Immature natural killer cell (primary cell): ENCODE results near the gene BLCAP. TPM values are rescaled to one million over a fixed set of nuclear protein-coding genes. Genes with fewer than 3 reads are reported as not detected.

ENCODE experiments used
- DNase-seq, 3 donors: peaks; one replicate each; pipeline ENCODE4 v3.0.0; 2022; ENCODE audit warnings: mixed read lengths in 1 of 3
- H3K27ac Mint-ChIP-seq, 6 donors: one replicate each; pipeline ENCODE4 v1.8.0; 2020; ENCODE audit warnings: mixed read lengths in 6 of 6, mild to moderate bottlenecking in 5 of 6, inconsistent platforms in 4 of 6, moderate library complexity in 3 of 6
- H3K27me3 Mint-ChIP-seq, 3 donors: one replicate each; pipeline ENCODE4 v1.8.0; 2020 to 2021; ENCODE audit warnings: low read depth in 3 of 3, mild to moderate bottlenecking in 3 of 3, mixed read lengths in 3 of 3, moderate library complexity in 3 of 3, inconsistent platforms in 1 of 3
- H3K36me3 Mint-ChIP-seq, 3 donors: one replicate each; pipeline ENCODE4 v1.8.0; 2020; ENCODE audit warnings: mixed read lengths in 3 of 3, inconsistent platforms in 2 of 3, mild to moderate bottlenecking in 2 of 3
- H3K4me1 Mint-ChIP-seq, 2 donors: one replicate each; pipeline ENCODE4 v1.8.0; 2020; ENCODE audit warnings: inconsistent platforms in 2 of 2, mild to moderate bottlenecking in 2 of 2, mixed read lengths in 2 of 2, moderate library complexity in 1 of 2
- H3K4me3 Mint-ChIP-seq, 5 donors: one replicate each; pipeline ENCODE4 v1.8.0; 2020; ENCODE audit warnings: mild to moderate bottlenecking in 5 of 5, mixed read lengths in 5 of 5, inconsistent platforms in 3 of 5, moderate library complexity in 3 of 5
- H3K9me3 Mint-ChIP-seq, 6 donors: one replicate each; pipeline ENCODE4 v1.8.0; 2020; ENCODE audit warnings: mild to moderate bottlenecking in 6 of 6, mixed read lengths in 6 of 6, inconsistent platforms in 4 of 6, moderate library complexity in 3 of 6
- polyA plus RNA-seq, 3 donors: library from polyadenylated mRNA; unstranded; fragments of 300-500 nt; fragmentation: Illumina TruSeq; gene quantifications; one replicate each; pipeline ENCODE4 v1.2.3, GENCODE V29; 2021

BLCAP gene
- polyA plus RNA-seq, 3 donors from 2014 or later: 56.1 to 64.9 (median 63.5) TPM

DNA sequence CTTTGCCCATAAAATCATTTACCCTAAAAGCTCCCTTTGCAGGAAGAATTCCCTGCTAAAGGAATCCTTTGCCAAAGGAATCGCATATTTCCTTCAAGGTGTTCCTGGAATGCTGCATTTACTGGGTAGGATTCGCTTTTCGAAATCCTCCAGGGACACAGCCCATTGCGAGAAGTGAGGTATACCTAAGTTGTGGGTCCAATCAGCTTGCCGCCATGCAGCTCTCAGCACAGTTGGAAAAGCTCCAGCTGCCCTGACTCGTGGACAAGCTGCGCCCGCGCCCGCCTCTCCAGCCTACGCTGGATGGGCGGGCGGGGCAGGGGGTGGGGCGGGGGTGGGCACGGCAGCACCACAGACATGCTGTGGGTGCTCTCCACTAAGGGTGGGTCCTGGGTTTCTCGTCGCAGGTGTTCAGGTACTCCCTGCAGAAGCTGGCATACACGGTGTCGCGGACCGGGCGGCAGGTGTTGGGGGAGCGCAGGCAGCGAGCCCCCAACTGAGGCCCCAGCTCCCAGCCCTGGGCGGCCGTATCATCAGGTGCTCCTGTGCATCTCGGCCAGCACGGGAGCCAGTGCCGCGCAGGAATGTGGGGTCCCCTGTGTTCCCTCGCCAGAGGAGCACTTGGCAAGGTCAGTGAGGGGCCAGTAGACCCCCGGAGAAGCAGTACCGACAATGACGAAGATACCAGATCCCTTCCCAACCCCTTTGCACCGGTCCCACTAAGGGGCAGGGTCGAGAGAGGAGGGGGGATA is 5.2 kb downstream of the BLCAP start:
- H3K4me1 Mint-ChIP-seq: peaks cover 69 to 81% of the 10 kb centered on the region in 2 donors
- peaks cover 4 to 5% (median 5%) of the 10 kb centered on the region in 3 donors for H3K36me3 Mint-ChIP-seq
- no peak for DNase-seq
- peaks cover 0 to 1% (median 0%) of the 10 kb centered on the region in 6 donors for H3K9me3 Mint-ChIP-seq
- peaks cover 0 to 7% (median 2%) of the 10 kb centered on the region in 3 donors for H3K27me3 Mint-ChIP-seq
- no peak overlapping the region for H3K4me3 Mint-ChIP-seq
- no peak overlapping the region for H3K27ac Mint-ChIP-seq

DNA sequence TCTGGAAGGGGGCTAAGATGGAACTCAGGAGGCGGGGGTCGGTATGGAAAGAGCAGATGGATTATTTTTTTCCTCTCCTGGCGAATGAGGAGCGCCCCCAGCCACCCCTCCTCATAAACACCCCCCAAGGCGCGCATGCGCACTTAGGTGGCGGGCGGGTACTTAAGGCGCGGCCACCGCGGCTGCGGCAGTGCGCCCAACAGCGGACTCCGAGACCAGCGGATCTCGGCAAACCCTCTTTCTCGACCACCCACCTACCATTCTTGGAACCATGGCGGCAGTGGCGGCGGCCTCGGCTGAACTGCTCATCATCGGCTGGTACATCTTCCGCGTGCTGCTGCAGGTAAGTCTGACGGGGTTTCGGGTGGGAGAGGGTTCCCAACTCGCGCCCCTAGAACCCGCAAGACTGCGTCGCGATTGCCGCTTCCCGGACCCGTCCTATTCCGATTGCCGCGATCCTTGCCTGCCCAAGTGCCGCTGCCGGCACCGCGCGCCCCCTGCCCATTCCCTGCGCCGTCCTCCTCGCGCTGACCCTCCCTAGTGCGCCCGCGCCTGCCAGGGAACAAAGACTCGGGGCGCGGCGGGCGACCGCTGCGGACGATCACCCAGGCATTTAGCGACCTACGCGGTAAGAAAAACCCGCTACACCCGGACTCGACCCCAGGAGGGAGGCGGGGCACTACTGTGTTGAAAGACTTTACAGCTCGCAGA is 6.5 kb downstream of the BLCAP start, which contains the start of gene NNAT:
Gene NNAT (plus strand): TSS at position 190 of the 711 bp plus-strand sequence. CDS start 82 bp downstream, at position 272.
- peaks cover 0 to 7% (median 2%) of the 10 kb centered on the region in 3 donors for H3K27me3 Mint-ChIP-seq
- H3K4me3 Mint-ChIP-seq: peak within 1 kb of the TSS; percentile 58 to 73 (median 63)
- DNase-seq: no peak
- peaks cover 4 to 8% (median 5%) of the 10 kb centered on the region in 3 donors for H3K36me3 Mint-ChIP-seq
- peaks cover 0 to 1% (median 0%) of the 10 kb centered on the region in 6 donors for H3K9me3 Mint-ChIP-seq
- peaks cover 60 to 78% of the 10 kb centered on the region in 2 donors for H3K4me1 Mint-ChIP-seq
- peak within 1 kb of the TSS in 1 of 6 donors; percentile 24 for H3K27ac Mint-ChIP-seq

DNA sequence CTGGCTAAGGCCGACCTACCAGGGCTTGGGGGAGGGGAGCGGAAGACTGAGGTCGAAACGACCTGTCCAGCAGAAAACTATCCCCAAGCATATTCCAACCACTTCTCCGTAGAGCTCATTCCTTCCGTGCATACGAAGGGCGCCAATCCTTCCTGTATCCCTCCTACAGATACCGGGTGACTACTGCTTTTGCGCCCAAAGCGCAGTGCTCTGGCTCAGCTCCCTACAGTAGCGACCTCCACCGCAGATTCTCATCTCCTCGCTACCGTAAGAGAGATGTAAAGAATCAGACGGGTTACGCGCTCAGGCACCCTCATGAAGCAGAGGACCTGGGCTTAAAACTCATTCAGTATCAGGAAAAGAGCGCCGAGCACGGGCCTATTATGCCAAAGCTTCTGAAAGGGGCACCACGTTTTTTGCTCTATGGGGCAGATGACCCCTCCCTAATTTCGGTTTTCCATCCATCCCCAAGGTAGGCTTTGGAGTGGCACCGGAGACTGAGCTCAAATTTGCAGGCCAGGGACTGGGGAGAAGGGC is 7.2 kb downstream of the BLCAP start:
- Mint-ChIP-seq H3K4me1 (peaks cover 53 to 73% of the 10 kb centered on the region in 2 donors), H3K9me3 (peaks cover 0 to 1% (median 0%) of the 10 kb centered on the region in 6 donors), H3K4me3 (peak overlapping the region; percentile 58 to 73 (median 63)), H3K36me3 (peaks cover 4 to 8% (median 5%) of the 10 kb centered on the region in 3 donors), H3K27ac (no peak overlapping the region), H3K27me3 (peaks cover 0 to 7% (median 2%) of the 10 kb centered on the region in 3 donors)
- no peak for DNase-seq

DNA sequence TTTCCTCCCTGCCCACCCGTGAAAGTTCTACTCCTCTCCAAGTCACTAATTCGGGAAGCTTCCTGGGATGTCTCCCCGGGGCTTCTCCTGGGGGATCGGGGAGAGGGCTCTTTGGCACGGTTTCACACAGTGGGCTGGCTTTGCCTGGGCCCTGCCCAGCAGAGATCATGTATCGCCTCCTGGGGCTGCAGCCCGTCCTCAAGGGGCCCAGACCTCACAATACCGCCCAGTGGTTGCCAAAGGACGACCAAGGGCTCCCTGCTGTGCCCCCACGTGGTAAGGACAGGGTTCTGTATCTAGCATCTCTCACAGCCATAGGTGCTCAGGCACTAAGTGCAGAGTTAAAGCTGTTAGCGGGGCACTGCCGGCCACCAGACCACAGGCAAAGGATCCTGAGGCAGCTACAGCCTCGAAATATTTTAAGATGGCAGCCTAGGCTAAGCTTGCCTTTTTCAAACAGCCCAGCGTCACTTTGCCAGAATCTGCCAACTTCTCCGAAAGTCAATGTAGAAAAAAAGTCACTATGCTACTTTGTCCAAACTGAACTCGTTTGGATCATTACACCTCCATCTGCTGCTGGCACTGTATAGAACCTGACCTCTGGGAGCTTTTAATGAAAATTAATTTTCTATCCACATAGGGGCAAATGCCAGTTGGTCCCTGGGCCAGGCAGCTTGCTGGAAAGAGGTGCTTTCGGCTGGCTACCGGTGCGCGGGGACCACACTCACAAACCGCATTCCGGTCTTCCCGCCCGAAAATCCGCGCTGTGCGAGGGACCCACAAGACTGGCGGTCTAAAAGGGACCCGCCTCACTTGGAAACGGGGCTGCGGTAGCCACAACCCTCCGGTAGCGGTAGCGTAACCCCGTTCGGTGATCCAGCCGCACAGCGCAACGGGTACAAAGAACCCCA is 7.9 kb downstream of the BLCAP start:
- peaks cover 45 to 66% of the 10 kb centered on the region in 2 donors for H3K4me1 Mint-ChIP-seq
- H3K36me3 Mint-ChIP-seq: peaks cover 4 to 8% (median 5%) of the 10 kb centered on the region in 3 donors
- no peak for DNase-seq
- no peak overlapping the region for H3K27ac Mint-ChIP-seq
- peak overlapping the region in 4 of 5 donors; percentile 58 to 73 (median 67) for H3K4me3 Mint-ChIP-seq
- H3K27me3 Mint-ChIP-seq: peaks cover 0 to 7% (median 2%) of the 10 kb centered on the region in 3 donors
- peaks cover 0 to 1% (median 0%) of the 10 kb centered on the region in 6 donors for H3K9me3 Mint-ChIP-seq

DNA sequence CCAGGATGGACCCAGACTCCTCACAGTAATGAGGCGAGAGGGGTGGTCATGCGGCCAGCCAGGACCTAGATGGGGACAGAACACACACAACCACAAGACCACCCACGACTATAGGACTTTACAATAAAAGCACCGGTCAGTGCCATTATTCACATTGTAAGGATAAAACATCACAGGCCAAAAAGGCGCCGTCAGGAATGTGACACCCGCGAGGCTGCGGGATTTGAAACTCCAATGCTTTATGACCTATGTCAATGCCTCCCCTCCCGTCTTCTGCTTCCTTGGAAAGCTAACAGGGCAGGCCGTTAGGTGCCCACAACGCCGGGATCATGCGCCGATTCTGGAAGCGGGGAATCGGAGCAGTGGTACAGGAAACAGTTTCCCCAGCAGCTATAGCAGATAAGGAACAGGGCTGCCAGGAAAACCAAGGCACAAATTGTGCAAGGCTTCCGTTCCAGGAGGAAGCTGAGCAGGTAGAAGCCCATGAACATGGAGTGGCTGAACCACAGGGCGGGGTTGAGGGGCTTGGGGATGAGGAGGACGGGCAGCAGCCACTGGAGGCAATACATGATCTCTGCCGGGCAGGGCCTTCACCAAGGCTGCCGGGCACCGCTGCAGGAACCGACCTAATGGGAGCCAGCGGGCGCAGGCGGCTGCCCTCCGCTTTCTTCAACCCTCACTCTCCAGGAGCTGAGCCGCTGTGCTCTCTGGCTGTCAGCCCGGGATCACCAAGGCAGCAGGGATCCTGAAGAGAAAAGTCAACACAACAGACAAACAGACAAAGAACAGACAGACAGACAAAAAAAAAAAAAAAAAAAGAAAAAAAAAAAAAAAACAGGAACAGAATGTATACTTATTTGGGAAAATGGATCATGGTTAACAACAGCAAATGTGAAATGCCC is 8.8 kb downstream of the BLCAP start:
- Mint-ChIP-seq H3K27ac (no peak overlapping the region), H3K9me3 (peaks cover 0 to 1% (median 0%) of the 10 kb centered on the region in 6 donors), H3K27me3 (peaks cover 0 to 7% (median 2%) of the 10 kb centered on the region in 3 donors), H3K36me3 (peaks cover 4 to 8% (median 5%) of the 10 kb centered on the region in 3 donors), H3K4me3 (no peak overlapping the region), H3K4me1 (peaks cover 36 to 58% of the 10 kb centered on the region in 2 donors)
- no peak for DNase-seq

DNA sequence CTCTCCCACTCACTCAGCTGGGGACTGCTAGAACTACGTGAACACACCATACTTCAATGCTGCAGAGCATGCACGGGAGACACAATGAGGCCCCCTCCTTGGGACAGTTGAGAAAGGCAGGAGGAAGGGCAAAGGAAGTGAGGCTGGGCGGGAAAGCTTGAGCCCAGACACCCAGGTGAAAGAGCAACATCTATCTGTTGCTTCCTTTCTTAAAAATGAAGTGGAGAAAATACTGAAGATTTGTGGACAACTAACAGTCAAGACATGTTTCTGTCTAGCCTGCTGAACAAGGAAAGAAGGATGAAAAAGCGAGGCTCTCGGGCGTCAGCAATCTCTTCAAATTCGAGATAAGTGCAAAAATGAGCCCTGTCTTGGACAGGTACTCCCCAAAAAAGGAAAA is 9.6 kb downstream of the BLCAP start:
- no peak overlapping the region for H3K4me3 Mint-ChIP-seq

DNA sequence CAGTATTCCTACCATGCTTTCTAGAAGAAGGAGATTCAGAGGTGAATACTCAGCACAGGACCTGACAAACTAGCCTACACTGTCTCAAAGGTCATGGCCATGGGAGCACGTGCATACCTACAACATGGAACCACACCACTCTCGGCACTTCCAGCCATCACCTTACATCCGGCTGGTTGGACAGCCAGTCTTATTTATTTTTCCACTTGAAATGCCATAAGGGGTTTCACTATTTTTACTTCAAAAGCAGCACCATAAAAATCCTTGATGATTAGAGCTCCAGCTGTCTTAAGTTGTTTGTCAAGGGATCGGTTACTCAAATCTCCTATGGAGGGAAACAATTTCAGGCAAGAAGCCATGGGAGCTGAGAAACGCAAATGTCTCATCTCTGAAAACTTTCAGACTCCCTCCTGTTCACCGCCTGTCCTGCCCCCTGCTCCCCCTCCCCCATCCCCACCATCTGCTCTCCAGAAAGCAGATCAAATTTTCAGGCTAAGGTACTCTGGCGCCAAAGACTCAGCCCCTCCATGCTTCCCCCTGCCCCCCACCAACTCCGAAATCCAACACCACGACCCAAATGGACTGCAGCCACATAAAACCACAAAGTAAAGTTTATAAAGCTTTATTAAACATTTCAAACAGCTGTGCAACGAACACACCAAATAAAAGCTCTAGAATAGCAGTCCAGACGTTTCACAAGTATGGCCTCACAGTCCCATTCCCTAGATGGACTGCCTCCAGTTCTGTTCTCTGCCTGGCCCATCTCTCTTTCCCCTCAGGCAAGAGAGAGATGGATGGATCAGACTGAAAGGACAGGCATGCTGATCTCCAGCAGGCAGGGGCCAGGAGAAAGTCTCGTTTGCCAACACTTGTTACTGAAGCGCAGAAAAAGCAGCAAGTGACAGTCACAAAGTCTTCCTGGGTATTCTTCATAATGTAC is 10.6 kb downstream of the BLCAP start:
- DNase-seq: no peak
- Mint-ChIP-seq H3K9me3 (no peaks in the 10 kb centered on the region), H3K4me3 (no peak overlapping the region), H3K27ac (peak overlapping the region in 1 of 6 donors; percentile 13), H3K36me3 (peaks cover 0 to 8% (median 6%) of the 10 kb centered on the region in 3 donors), H3K4me1 (peaks cover 24 to 57% of the 10 kb centered on the region in 2 donors), H3K27me3 (peaks cover 0 to 7% (median 0%) of the 10 kb centered on the region in 3 donors)

More for the DNA sequence above, 9.6 kb downstream of the BLCAP start:
- no peak for DNase-seq
- Mint-ChIP-seq H3K27ac (peak overlapping the region in 1 of 6 donors; percentile 18), H3K36me3 (peaks cover 0 to 8% (median 5%) of the 10 kb centered on the region in 3 donors), H3K9me3 (no peaks in the 10 kb centered on the region), H3K4me1 (peaks cover 28 to 51% of the 10 kb centered on the region in 2 donors), H3K27me3 (peaks cover 0 to 7% (median 0%) of the 10 kb centered on the region in 3 donors)

DNA sequence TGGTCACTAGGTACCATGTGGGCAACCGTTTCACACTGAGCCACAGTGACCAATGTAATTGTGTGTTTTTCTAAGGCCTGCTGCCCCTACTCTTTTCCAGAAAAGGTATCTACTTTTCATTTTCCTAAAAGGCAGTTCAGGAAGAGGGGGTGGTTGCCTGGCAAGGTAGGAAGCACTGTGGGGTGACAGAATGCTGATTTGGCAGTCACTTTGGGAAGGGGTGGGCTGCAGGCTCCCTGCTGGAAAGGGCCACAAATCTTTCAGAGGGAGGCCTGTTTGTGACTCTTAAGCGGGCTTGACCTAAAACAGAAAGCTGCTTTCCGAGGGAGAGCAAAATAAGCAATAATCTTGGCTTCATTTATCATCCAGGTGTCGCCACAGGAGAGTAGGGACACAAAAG is 11.8 kb downstream of the BLCAP start:
- DNase-seq: no peak
- H3K27me3 Mint-ChIP-seq: peaks cover 0 to 4% (median 0%) of the 10 kb centered on the region in 3 donors
- no peak overlapping the region for H3K4me3 Mint-ChIP-seq
- H3K27ac Mint-ChIP-seq: no peak overlapping the region
- peaks cover 20 to 56% of the 10 kb centered on the region in 2 donors for H3K4me1 Mint-ChIP-seq
- H3K9me3 Mint-ChIP-seq: no peaks in the 10 kb centered on the region
- H3K36me3 Mint-ChIP-seq: peaks cover 0 to 15% (median 13%) of the 10 kb centered on the region in 3 donors

DNA sequence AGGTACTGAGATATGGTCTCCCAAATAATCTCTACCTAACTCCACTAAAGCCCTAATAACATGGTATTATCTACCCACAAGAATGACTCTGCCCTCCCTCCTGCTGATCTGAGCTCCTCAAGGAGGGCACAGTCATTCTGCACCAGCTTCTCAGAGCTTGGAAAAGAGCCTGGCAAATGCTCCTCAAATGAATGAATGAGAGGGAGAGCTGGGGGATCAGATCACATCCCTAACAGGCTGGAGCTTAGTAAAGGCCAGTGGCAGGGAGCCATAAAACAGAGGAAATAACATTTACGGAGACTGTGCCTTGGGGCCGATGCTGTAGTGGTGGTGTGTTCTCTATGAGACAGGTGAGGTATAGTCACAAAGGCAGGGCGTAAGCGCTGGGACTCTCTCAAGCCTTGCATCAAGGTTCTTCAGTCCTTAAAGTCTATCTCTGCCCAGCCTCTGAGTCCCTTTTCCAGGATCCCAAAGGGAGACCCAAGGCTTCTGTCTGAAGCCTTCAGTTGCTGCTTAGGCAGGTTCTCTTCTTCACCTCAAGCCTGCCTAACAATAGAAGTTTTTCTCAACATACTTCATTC is 13.8 kb downstream of the BLCAP start:
- Mint-ChIP-seq H3K4me1 (peaks cover 11 to 44% of the 10 kb centered on the region in 2 donors), H3K4me3 (no peak overlapping the region), H3K27me3 (peaks cover 0 to under 1% (median 0%) of the 10 kb centered on the region in 3 donors), H3K36me3 (peaks cover 6 to 18% (median 16%) of the 10 kb centered on the region in 3 donors), H3K27ac (peak overlapping the region in 1 of 6 donors; percentile 26), H3K9me3 (no peaks in the 10 kb centered on the region)
- no peak for DNase-seq

DNA sequence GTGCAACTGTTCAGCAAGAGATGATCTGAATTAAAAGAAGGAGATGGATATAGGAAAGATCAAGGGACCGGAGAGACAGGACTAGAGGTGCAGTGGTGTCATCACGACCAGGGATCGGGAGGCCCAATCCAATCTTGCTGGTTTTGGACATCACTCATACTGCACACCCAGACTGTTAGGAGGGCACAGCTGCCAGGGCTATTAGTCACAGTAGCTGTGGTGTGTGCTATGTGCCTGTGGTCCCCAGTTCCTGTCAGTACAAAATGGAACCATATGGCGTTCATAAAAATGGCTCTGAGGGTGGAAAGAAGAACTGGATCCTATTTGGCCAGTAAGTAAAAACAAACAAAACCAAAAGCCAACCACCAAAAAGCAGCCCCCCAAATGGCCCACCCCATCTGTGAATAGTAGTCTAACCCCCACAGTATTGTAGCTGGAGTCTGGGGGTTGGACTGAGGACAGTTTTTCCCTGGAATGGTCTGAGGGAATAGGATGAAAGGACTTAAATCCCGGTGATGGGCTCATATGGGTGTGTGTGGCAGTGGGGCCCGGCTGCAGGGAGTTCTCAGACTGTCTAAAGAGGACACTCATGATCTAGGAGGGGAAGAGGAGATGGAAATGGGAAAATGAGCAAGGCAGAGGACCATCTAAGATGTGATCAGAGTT is 15.9 kb downstream of the BLCAP start:
- H3K4me3 Mint-ChIP-seq: no peak overlapping the region
- H3K27me3 Mint-ChIP-seq: peaks cover 0 to 2% (median 0%) of the 10 kb centered on the region in 3 donors
- DNase-seq: no peak
- no peaks in the 10 kb centered on the region for H3K9me3 Mint-ChIP-seq
- peaks cover 2 to 31% of the 10 kb centered on the region in 2 donors for H3K4me1 Mint-ChIP-seq
- H3K27ac Mint-ChIP-seq: no peak overlapping the region
- peaks cover 6 to 14% (median 11%) of the 10 kb centered on the region in 3 donors for H3K36me3 Mint-ChIP-seq
